T47D (cell line): ENCODE results near the gene MC2R.

Experiments used
- DNase-seq, 2 experiments: peaks; one replicate each; pipeline versions ENCODE4 v3.0.0 to v3.0.0-alpha.2; 2011 to 2012; ENCODE audit warnings: low read depth in 1 of 2, low spot score in 1 of 2
- JUND ChIP-seq: IDR thresholded peaks from 2 replicates; pipeline ENCODE4 v1.6.1; 2012; ENCODE audit warnings: low read depth
- in situ Hi-C: cut with HindIII; loops from 2 replicates; pipeline ENCODE4 v1.10.0; 2016; ENCODE audit warnings: low sequenced_read_pairs, low pct_unique_long_range_greater_than_20kb

MC2R gene

GRCh38 chr18:13913205-13913604 lies 2.1 kb downstream of the MC2R start:
- no peak for TF ChIP-seq JUND
- in situ Hi-C loops: no loop called here

GRCh38 chr18:13912601-13913000 lies 2.7 kb downstream of the MC2R start:
- in situ Hi-C loops: no loop called here
- no peak for TF ChIP-seq JUND
- no peak for DNase-seq

More at GRCh38 chr18:13913205-13913604, 2.1 kb downstream of the MC2R start:
- DNase-seq: no peak

- no peak for DNase-seq
- in situ Hi-C loops: no loop called here
- TF ChIP-seq JUND: no peak
Measured at GRCh38 chr18:13910986-13911385, 4.3 kb downstream of the MC2R start.

- no peak for TF ChIP-seq JUND
- in situ Hi-C loops: no loop called here
Measured at GRCh38 chr18:13910501-13910900, 4.8 kb downstream of the MC2R start.

DNA sequence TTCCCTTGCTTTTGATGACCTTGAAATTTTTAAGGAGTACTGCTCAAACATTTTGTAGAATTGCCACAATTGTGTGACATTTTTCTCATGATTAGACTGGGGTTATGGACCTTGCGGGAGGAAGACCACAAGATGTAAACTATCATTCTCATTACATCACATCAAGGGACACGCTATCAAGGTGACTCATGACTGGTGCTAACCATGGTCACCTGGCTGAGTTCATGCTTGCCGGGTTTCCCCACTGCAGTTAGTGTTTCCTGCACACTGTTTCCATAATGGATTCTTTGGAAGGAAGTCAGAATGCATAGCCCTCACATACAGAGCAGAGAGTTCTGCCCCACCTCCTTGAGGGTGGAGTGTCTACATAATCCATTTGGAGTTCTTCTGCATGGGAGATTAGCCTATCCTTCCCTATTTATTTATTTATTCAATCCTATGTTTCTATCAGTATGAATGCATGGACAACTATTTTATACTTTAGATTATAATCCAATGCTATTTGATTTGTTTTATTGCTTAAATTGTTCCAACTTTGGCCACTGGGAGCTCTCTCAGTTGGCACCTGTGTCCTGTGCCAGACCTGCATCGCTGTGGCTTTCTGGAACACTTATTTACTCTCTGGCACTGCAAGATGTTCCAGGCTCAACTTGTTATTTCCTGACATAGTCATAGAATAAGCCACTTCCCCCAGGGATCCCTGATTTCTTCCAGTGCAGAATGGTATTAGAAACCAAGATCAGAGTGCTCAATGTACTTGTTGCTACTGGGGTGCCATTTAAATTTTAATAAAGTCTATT lies 6.0 kb downstream of the MC2R start:
- peak in 1 of 2 experiments; percentile 55 for DNase-seq
- no peak for TF ChIP-seq JUND
- in situ Hi-C loops: no loop called here

More at GRCh38 chr18:13910501-13910900, 4.8 kb downstream of the MC2R start:
- no peak for DNase-seq

DNA sequence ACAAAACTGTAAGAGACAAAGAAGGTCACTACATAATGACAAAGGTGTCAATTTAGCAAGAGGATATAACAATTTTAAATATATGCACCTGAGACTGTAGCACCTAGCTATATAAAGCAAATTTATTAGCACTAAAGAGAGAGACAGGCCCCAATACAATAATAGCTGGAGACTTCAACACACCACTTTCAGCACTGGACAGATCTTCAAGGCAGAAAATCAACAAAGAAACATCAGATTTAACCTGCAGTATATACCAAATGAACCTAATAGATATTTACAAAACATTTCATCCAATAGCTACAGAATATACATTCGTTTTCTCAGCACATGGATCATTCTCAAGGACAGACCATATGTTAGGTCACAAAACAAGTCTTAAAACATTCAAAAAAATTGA lies 14.7 kb downstream of the MC2R start:
- in situ Hi-C loops: no loop called here
- no peak for DNase-seq
- no peak for TF ChIP-seq JUND

DNA sequence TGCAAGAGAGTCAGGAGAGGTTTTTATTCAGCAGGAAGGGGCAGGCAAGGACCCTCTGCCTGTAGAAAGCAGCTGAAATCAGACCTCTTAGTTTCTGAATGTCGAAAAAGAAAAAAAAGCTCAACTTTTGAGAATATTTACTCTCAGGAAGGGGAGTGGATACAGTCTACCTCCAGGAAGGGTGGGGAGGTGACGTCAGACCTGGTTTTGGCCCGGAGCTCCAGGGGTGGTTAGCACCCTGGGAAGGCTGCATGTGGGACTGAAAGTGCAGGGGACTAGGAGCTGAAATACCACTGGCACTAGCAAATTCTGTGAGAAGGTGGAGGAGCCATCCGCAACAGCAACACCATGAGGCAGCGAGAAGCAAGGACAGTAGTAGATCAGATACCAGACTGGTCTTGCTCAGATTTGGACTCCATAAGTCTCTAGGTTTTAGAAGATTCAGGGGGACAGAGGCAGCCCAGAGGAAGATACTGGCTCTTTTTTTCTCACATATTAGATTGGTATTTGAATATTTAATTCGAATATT lies 19.8 kb downstream of the MC2R start:
- in situ Hi-C loops: no loop called here
- TF ChIP-seq JUND: no peak
- DNase-seq: no peak

- in situ Hi-C loops: no loop called here
- TF ChIP-seq JUND: no peak
- DNase-seq: no peak
Measured at GRCh38 chr18:13894531-13894930, 20.8 kb downstream of the MC2R start.

DNA sequence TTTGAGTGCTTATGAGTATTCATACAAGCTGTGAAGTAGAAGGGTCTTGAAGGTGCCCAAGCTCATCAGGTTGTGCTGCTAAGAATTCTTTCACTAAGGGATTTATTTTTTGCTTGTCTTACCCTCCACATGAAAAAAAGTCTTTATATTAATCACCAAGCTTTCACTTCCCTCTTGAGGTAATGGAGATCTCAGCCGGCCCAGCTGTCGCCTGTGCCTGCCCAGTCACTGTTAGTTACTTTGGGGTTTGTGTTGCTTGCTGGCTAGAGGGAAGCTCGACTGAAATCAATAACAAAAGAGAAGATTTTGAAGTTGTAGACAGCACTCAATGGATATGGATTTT lies 21.9 kb downstream of the MC2R start:
- no peak for DNase-seq
- no peak for TF ChIP-seq JUND
- in situ Hi-C loops: no loop called here

DNA sequence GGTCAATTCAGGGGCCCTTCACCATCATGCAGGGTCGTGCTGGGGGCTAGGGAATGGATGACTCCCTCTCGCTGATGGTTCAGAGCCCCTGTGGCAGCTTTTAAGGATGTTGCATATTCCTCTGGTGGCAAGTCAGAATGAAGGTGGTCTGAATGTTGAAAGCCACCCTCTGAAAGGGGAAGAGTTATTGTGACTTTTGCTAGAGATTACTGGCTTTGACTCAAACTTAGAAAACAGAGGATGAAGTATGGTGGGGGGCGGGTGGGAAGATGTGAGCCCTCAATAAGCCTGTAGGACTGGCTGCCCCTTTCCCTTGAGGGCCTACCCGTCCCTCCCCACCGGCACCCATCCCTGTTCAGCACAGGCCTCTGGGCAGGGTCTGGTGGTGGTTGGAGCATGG lies 23.2 kb downstream of the MC2R start:
- TF ChIP-seq JUND: no peak
- no peak for DNase-seq
- in situ Hi-C loops: no loop called here

GRCh38 chr18:13890761-13891361 lies 24.5 kb downstream of the MC2R start:
- in situ Hi-C loops: no loop called here
- no peak for DNase-seq
- no peak for TF ChIP-seq JUND

GRCh38 chr18:13889671-13890070 lies 25.7 kb downstream of the MC2R start:
- in situ Hi-C loops: no loop called here
- no peak for DNase-seq
- no peak for TF ChIP-seq JUND

DNA sequence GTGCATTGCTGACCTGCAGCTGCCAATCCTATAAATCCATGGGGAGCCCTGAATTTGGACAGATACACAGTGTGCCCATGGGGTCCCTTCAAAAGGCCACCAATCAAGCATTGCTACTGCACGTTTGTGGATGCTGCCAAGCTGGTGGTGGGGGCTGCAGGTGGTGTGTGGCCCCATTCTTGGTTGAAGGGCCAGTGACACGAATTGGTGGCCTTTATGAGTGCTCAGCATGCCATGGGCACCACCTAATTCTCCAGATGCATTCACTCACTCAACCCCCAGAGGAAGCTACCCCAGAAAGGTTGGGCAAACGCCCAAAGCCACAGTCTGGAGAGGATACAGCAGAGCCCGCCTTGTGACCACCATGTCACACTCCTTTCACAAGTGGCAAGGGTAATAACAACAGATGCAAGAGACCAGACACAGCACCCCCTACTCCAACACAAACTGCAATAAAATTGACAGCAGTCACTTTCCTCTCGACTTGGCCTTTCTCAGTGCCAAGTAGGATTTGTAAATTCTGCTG lies 27.1 kb downstream of the MC2R start:
- DNase-seq: no peak
- in situ Hi-C loops: no loop called here
- no peak for TF ChIP-seq JUND

- TF ChIP-seq JUND: no peak
- in situ Hi-C loops: no loop called here
- no peak for DNase-seq
Measured at GRCh38 chr18:13885009-13885408, 30.3 kb downstream of the MC2R start.
